NT2/D1 (cell line): ENCODE measurements around the gene HECW1.

Source experiments
- YY1 ChIP-seq: IDR thresholded peaks from 2 replicates; pipeline ENCODE4 v1.6.1; 2011; ENCODE audit not compliant: insufficient read length, insufficient read depth
- ZNF274 ChIP-seq: IDR thresholded peaks from 2 replicates; pipeline ENCODE4 v1.6.1; 2011; ENCODE audit warnings: mild to moderate bottlenecking, low read depth, low read length

DNA sequence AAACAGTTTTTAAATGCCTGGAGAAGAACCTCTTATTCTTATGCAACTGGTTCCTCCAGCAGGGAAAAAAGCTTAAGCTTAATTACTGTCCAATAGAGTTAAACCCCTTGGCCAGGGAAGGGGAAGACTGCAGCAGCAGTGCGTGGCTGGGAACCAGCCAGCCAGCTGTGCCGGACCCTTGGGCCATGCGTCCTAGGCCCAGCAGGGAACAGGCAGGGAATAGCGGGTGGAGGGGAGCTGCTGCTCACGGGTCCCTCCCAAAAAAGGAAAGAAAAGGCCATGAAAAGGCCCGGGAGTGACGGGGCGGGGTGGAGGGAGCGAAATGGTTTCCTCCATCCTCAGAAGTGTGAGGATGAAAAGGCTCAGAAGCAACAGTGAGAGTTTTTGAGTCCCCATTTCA, 35.2 kb upstream of the HECW1 start:
- TF ChIP-seq ZNF274 (no peak), YY1 (no peak)
